ENCODE measurements around the gene THADA. TPM values are rescaled to one million over a fixed set of nuclear protein-coding genes. Genes with fewer than 3 reads are reported as not detected.

The THADA gene
- total RNA-seq, 4 donors from 2014 or later, result 31.2 to 68.8 (median 54.9) TPM

DNA sequence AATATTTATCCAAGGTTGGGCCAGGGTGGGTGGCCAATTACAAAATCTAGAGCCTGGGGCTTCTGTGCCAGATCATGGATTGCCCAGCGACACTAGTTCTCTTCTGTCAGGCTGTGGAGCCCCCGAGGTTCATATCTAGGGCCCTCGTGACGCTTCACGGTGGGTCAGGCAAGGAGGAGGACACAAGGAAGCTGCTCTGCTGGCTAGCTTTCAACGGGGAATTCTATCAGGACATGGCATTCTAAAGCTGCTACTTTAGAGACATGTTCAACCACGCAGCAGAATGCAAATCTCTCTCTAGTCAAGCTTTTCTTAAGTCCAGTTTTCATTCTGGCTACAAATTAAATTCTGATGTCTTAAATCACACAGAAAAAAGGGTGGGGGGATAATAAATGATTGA, 180.2 kb downstream of the THADA start:
- intact Hi-C loops (cut with DNase I; ENCODE audit: low total_unique reads), result loop anchor here (10.0 kb wide), 1 partner anchor 61 kb away; no protein-coding TSS in a partner anchor
- H3K27me3 ChIP-seq, result no peaks in the 10 kb centered on the region
- H3K27ac ChIP-seq, result peak overlapping the region; percentile 72 to 80
- peaks cover 0 to 25% of the 10 kb centered on the region in 2 donors for H3K4me1 ChIP-seq
- DNase-seq, result no peak
- TF ChIP-seq POLR2A (IDR thresholded peaks at IDR 0.05), result no peak
- TF ChIP-seq, protein P1, sequence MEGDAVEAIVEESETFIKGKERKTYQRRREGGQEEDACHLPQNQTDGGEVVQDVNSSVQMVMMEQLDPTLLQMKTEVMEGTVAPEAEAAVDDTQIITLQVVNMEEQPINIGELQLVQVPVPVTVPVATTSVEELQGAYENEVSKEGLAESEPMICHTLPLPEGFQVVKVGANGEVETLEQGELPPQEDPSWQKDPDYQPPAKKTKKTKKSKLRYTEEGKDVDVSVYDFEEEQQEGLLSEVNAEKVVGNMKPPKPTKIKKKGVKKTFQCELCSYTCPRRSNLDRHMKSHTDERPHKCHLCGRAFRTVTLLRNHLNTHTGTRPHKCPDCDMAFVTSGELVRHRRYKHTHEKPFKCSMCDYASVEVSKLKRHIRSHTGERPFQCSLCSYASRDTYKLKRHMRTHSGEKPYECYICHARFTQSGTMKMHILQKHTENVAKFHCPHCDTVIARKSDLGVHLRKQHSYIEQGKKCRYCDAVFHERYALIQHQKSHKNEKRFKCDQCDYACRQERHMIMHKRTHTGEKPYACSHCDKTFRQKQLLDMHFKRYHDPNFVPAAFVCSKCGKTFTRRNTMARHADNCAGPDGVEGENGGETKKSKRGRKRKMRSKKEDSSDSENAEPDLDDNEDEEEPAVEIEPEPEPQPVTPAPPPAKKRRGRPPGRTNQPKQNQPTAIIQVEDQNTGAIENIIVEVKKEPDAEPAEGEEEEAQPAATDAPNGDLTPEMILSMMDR (IDR thresholded peaks at IDR 0.05), result no peak
- no peaks in the 10 kb centered on the region for H3K36me3 ChIP-seq
- no peaks in the 10 kb centered on the region for H3K9me3 ChIP-seq
- H3K4me3 ChIP-seq, result no peak overlapping the region

DNA sequence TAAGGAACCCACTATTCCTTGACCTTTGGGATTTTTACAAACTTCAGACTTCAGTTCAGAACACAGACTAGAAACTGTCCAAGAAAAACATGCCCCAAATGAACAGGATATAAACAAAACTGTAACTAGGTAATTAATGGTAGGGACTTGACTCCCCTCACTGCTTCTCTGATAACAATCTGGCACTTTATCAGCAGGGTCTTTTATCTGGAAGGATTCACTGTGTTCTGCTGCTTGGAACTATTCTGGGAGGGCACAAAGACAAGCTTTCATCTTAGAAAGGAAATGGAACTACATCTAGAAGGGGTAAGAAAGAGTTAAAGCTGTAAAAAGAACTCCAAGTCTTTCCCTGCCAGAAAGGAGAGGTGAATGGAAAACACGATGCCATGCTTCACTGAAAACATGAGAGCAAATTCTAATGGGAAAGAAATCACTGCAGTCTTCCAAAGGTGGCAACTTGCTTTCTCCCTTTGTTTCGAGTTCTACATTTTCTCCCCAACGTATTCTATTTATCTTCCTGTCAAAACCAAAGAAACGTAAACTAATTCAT, 181.2 kb downstream of the THADA start:
- Histone ChIP-seq H3K9me3 (no peaks in the 10 kb centered on the region), H3K27me3 (no peaks in the 10 kb centered on the region), H3K27ac (peak overlapping the region; percentile 72 to 80), H3K4me1 (peaks cover under 1 to 22% of the 10 kb centered on the region in 2 donors), H3K4me3 (no peak overlapping the region), H3K36me3 (no peaks in the 10 kb centered on the region)
- TF ChIP-seq, protein P1 (IDR thresholded peaks at IDR 0.05), result no peak
- no peak for TF ChIP-seq POLR2A (IDR thresholded peaks at IDR 0.05)
- DNase-seq, result no peak
- intact Hi-C loops (cut with DNase I; ENCODE audit: low total_unique reads), result loop anchor here (10.0 kb wide), 1 partner anchor 60 kb away; no protein-coding TSS in a partner anchor

DNA sequence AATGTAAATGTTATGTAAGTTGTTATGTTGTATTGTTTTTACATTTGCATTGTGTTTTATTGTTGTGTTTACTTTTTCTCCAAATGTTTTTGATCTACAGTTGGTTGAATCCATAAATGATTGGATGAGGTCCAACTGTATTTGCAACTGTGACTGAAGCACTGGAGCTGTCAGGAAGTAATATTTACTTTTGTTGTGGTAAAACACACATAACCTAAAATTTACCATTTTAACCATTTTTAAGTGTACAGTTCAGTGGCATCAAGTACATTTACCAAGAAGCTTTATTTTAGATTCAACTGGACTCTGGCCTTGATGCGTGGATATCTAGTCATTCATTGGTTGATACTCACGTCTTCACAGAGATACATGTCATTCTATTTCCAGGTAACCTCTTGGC, 181.8 kb downstream of the THADA start:
- no peak for DNase-seq

DNA sequence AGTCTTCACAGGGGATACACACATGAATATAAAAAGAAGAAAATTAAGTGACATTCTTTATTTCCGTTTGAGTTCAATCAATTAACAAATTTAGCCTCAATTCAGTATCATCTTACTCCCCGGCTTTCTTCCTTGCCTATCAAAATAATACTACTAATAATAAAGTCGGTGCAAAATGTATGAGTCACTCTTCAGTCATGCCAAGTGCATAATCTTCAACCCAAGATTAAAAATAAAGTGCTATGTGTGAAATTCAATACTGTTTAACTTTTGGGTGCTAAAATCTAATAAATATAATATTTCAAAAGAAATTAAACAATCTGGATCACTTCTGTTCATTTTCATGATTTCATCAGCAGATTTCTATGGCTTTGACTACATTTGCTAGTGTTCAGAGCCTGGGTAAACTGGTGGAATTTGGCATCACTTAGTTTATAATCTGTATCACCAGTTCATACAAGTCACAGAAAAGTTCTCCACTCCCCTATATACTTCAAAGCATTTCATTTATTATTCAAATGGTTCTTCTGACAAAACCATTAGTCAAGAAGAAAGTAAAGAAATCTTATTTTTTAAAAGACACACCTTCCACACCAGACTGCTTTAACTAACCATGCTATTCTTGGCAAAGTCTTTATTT, 183.6 kb downstream of the THADA start:
- TF ChIP-seq, protein P1 (IDR thresholded peaks at IDR 0.05), result no peak
- no peak for TF ChIP-seq POLR2A (IDR thresholded peaks at IDR 0.05)
- Histone ChIP-seq H3K27ac (peak overlapping the region; percentile 38 to 80), H3K9me3 (no peaks in the 10 kb centered on the region), H3K36me3 (no peaks in the 10 kb centered on the region), H3K4me1 (peaks cover 4 to 22% of the 10 kb centered on the region in 2 donors), H3K4me3 (no peak overlapping the region), H3K27me3 (no peaks in the 10 kb centered on the region)
- intact Hi-C loops (cut with DNase I; ENCODE audit: low total_unique reads), result loop anchor here (10.0 kb wide), 1 partner anchor 57 kb away; no protein-coding TSS in a partner anchor
- DNase-seq, result no peak

More for the DNA sequence above, 181.8 kb downstream of the THADA start:
- no peak overlapping the region for H3K4me3 ChIP-seq
- no peaks in the 10 kb centered on the region for H3K9me3 ChIP-seq
- peaks cover 4 to 22% of the 10 kb centered on the region in 2 donors for H3K4me1 ChIP-seq
- TF ChIP-seq, protein P1 (IDR thresholded peaks at IDR 0.05), result no peak
- TF ChIP-seq POLR2A (IDR thresholded peaks at IDR 0.05), result no peak
- intact Hi-C loops (cut with DNase I; ENCODE audit: low total_unique reads), result loop anchor here (10.0 kb wide), 1 partner anchor 59 kb away; no protein-coding TSS in a partner anchor
- H3K27ac ChIP-seq, result peak overlapping the region; percentile 72 to 80
- no peaks in the 10 kb centered on the region for H3K27me3 ChIP-seq
- no peaks in the 10 kb centered on the region for H3K36me3 ChIP-seq

DNA sequence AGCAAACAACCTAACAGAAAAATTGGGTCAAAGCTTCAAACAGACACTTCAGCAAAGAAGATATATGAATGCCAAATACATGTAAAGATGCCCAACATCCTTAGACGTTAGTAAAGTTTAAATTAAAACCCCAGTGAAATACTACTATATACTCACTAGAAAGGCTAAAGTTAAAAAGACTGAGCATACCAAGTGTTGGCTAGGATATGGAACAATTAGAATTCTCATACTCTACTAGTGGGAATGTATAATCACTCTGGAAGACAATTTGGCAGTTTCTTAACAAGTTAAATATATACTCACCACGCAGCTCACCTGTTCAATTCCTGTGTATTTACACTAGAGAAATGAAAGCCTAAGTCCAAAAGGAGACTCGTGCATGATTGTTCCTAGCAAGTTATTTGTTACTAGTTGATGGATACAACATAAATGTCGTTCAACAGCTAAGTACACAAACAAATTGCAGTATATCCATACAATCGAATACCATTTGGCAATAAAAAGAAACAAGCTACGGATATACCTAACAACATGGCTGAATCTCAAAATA, 185.7 kb downstream of the THADA start:
- intact Hi-C loops (cut with DNase I; ENCODE audit: low total_unique reads), result loop anchor here (10.0 kb wide), 1 partner anchor 55 kb away; no protein-coding TSS in a partner anchor
- H3K4me1 ChIP-seq, result peaks cover 4 to 22% of the 10 kb centered on the region in 2 donors
- no peak overlapping the region for H3K4me3 ChIP-seq

More for the DNA sequence above, 185.7 kb downstream of the THADA start:
- no peaks in the 10 kb centered on the region for H3K9me3 ChIP-seq
- H3K36me3 ChIP-seq, result no peaks in the 10 kb centered on the region
- no peak overlapping the region for H3K27ac ChIP-seq
- TF ChIP-seq, protein P1 (IDR thresholded peaks at IDR 0.05), result no peak
- no peak for TF ChIP-seq POLR2A (IDR thresholded peaks at IDR 0.05)
- no peak for DNase-seq
- H3K27me3 ChIP-seq, result no peaks in the 10 kb centered on the region
